Duodenal mucosa (tissue), 2 donors: ENCODE results near the gene NCAPH2.
A peak's percentile ranks its signal among the peaks of the same experiment; 100 is the strongest.
"Not testable (repeated sequence)": the region's sequence is repeated elsewhere in the genome, so short reads cannot be mapped to it uniquely, and the experiment has no call there.

Experiments used
- H3K27ac ChIP-seq: one replicate; pipeline ENCODE4 v1.7.0; 2013; ENCODE audit warnings: low read depth, low read length
- H3K27me3 ChIP-seq, 2 donors: one replicate each; pipeline ENCODE4 v1.7.0; 2013; ENCODE audit warnings: low read length in 2 of 2, control low read depth in 1 of 2; ENCODE audit not compliant: insufficient read depth in 2 of 2, control insufficient read depth in 1 of 2
- H3K36me3 ChIP-seq, 2 donors: one replicate each; pipeline ENCODE4 v1.7.0; 2013; ENCODE audit warnings: low read length in 2 of 2, control low read depth in 1 of 2; ENCODE audit not compliant: insufficient read depth in 2 of 2, control insufficient read depth in 1 of 2
- H3K4me1 ChIP-seq, 2 donors: one replicate each; pipeline ENCODE4 v1.7.0; 2013; ENCODE audit warnings: low read length in 2 of 2, control low read depth in 1 of 2; ENCODE audit not compliant: insufficient read depth in 2 of 2, control insufficient read depth in 1 of 2
- H3K4me3 ChIP-seq, 2 donors: one replicate each; pipeline ENCODE4 v1.7.0; 2013; ENCODE audit warnings: low read length in 2 of 2, low read depth in 1 of 2
- H3K9ac ChIP-seq, 2 donors: one replicate each; pipeline ENCODE4 v1.7.0; 2013; ENCODE audit warnings: low read length in 2 of 2, low read depth in 1 of 2
- H3K9me3 ChIP-seq, 2 donors: one replicate each; pipeline ENCODE4 v1.7.0; 2013; ENCODE audit warnings: low read length in 2 of 2, control low read depth in 1 of 2; ENCODE audit not compliant: control insufficient read depth in 1 of 2

The NCAPH2 gene

DNA sequence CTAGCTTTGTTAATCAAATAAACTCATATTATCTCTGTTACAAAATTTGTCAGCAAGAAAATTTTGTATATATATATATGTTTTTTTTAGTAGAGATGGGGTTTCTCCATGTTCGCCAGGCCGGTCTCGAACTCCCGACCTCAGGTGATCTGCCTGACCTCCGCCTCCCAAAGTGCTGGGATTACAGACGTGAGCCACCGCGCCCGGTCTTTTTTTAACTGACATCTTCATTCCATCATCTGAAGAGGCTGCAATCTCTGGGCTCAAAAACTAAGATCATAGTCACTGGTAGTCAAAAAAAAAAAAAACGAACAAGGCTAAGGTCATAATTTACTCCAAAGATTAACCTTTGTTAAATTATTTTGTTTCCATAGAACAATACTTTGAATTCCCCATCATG is 32.4 kb downstream of the NCAPH2 start:
- Histone ChIP-seq H3K27me3 (no peaks in the 10 kb centered on the region), H3K9ac (peak overlapping the region in 1 of 2 donors; percentile 69), H3K4me3 (no peak overlapping the region), H3K4me1 (peaks cover 32 to 39% of the 10 kb centered on the region in 2 donors), H3K36me3 (no peaks in the 10 kb centered on the region), H3K27ac (no peak overlapping the region), H3K9me3 (no peaks in the 10 kb centered on the region)

DNA sequence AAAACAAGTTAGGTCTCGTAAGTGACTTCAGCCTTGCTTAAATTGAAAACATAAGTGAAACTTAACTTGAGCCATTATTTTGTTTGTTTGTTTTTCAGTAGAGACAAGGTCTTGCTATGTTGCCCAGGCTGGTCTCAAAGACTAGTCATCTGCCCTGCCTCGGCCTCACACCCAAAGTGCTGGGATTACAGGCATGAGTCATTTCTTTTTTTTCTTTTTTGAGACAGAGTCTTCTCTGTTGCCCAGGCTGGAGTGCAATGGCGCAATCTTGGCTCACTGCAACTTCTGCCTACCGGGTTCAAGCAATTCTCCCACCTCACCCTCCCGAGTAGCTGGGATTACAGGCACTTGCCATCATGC is 33.6 kb downstream of the NCAPH2 start:
- H3K9ac ChIP-seq, H3K36me3 ChIP-seq, H3K9me3 ChIP-seq, H3K27me3 ChIP-seq: not testable (repeated sequence)
- Histone ChIP-seq H3K4me3 (peak overlapping the region in 1 of 2 donors; percentile 21), H3K4me1 (peaks cover 32 to 42% of the 10 kb centered on the region in 2 donors), H3K27ac (peak overlapping the region; percentile 51)

DNA sequence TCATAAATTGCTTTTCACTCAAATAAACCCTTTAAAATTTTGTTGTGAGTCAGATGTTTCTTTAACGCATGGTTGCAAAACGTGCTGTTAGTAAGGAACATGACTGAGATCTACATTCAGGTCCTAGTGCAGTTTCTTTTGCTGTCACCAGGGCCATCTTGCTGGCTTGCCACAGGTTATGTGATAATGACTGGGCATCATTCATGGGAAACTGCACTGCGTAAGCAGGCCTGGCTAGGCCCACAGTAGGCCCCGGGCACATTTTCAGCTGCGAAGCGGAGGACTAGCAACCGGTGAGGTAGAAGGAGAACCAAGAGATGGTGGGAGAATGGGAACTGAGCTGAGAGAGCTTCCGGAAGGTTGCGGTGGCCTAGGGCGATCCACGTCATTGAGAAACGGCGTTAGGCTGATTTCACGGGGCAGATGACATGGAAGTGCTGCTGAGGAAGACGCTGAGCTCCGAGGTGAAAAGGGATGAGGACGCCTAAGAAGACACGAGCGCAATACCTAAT is 34.4 kb downstream of the NCAPH2 start:
- Histone ChIP-seq H3K36me3 (no peaks in the 10 kb centered on the region), H3K27me3 (peaks cover 0 to under 1% of the 10 kb centered on the region in 2 donors), H3K27ac (peak overlapping the region; percentile 13), H3K4me1 (peaks cover 32 to 42% of the 10 kb centered on the region in 2 donors), H3K9ac (no peak overlapping the region), H3K9me3 (no peaks in the 10 kb centered on the region), H3K4me3 (no peak overlapping the region)

DNA sequence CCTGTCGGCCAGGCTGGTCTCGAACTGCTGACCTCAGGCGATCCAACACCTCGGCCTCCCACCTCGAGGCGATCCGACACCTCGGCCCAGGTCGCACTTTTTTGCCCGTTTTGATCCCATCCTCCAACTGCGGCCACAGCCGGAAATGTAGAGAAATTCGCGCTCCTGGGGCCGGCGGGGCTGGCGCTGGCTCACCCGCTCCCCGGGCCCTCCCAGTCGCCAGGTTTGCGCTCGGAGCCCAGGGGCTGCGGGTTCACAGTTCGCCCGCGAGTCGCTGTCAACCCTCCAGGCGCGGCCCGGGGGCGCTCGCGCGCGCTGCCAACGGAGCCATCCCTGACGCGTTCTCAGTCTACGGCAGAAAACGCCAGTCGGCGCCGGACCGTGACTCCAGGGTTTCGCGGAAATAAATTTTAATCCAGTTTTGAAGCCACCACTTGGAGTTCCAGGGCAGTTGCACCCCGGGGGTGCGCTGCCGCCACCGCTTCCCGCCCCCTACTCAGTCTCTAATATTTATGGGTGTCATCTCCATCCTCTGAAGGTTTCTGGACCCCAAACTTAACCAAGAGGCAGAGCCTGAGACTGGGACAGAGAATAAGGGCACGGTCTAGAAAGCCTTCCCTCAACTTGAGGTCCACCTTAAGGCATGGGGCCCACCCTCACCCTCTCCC is 36.2 kb downstream of the NCAPH2 start:
- H3K4me3 ChIP-seq: peak overlapping the region; percentile 12 to 40
- peak overlapping the region; percentile 12 to 44 for H3K9ac ChIP-seq
- H3K27ac ChIP-seq: peak overlapping the region; percentile 66
- H3K27me3 ChIP-seq: peaks cover 0 to 5% of the 10 kb centered on the region in 2 donors
- H3K4me1 ChIP-seq: peaks cover 29 to 32% of the 10 kb centered on the region in 2 donors
- no peaks in the 10 kb centered on the region for H3K36me3 ChIP-seq
- H3K9me3 ChIP-seq: no peaks in the 10 kb centered on the region

GRCh38 chr22:50544746-50545253 is 36.8 kb downstream of the NCAPH2 start:
- no peaks in the 10 kb centered on the region for H3K36me3 ChIP-seq
- no peaks in the 10 kb centered on the region for H3K9me3 ChIP-seq
- peak overlapping the region; percentile 12 to 44 for H3K9ac ChIP-seq
- peaks cover 27 to 29% of the 10 kb centered on the region in 2 donors for H3K4me1 ChIP-seq
- peak overlapping the region; percentile 39 for H3K27ac ChIP-seq
- H3K4me3 ChIP-seq: peak overlapping the region; percentile 12 to 40
- peaks cover 0 to 6% of the 10 kb centered on the region in 2 donors for H3K27me3 ChIP-seq

GRCh38 chr22:50545522-50546325 is 37.7 kb downstream of the NCAPH2 start, which contains the start of gene KLHDC7B:
KLHDC7B (plus strand) TSS chr22:50545899; CDS start chr22:50546244, 345 bp downstream.
- Histone ChIP-seq H3K9ac (peak within 1 kb of the TSS; percentile 12 to 44), H3K27me3 (peaks cover 0 to 6% of the 10 kb centered on the region in 2 donors), H3K4me3 (peak within 1 kb of the TSS in 1 of 2 donors; percentile 12)

DNA sequence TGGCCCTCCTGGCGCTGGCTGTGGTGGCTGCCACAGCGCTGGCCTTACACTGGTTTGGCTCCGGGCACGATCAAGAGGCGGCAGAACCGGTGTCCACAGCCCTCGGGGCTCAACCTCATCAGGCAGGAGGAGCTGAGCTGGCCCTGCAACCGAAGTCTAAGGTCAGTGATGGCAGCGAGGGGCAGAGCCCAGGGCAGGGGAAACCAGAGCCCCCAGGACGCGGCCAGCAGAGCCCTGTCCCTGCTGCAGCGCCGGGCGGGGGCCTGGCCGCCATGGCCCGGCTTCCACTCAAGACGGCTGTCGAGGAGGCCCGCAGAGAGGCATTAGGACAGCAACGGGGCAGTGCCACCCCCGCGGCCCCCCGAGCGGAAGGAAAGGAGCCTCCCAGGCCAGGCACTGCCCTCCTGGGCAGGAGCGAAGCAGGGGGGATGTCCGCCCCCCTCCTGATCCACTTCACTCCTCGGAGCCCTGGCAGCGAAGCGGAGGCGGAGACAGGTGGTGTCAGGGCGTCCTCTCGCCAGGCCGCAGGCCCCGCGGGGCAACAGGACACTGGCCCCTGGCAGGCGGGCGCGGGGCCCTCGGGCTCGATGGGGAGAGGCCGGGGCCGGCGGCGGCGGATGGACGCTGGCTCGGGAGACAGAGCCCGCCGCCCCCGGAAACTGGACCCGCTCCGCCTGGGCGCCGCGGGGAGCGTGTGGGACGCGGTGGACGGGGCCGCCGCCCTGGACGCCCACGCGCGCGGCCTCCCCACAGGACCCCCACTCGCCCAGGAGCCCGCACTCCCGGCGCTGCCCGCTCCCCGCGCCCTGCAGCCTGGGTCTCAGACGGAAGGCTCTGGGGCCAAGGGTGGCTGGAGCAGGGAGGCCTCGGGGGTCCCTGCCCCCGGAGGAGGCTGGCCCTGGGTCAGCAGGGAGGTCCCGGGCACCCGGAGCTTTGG is 38.6 kb downstream of the NCAPH2 start:
- Histone ChIP-seq H3K4me3 (no peak overlapping the region), H3K9ac (no peak overlapping the region), H3K27me3 (peaks cover 0 to 6% of the 10 kb centered on the region in 2 donors), H3K36me3 (no peaks in the 10 kb centered on the region), H3K4me1 (peaks cover 19 to 24% of the 10 kb centered on the region in 2 donors), H3K27ac (no peak overlapping the region), H3K9me3 (no peaks in the 10 kb centered on the region)

More at GRCh38 chr22:50545522-50546325, 37.7 kb downstream of the NCAPH2 start, which contains the start of gene KLHDC7B:
- peaks cover 23 to 24% of the 10 kb centered on the region in 2 donors for H3K4me1 ChIP-seq
- no peaks in the 10 kb centered on the region for H3K36me3 ChIP-seq
- no peaks in the 10 kb centered on the region for H3K9me3 ChIP-seq
- peak within 1 kb of the TSS; percentile 39 for H3K27ac ChIP-seq

DNA sequence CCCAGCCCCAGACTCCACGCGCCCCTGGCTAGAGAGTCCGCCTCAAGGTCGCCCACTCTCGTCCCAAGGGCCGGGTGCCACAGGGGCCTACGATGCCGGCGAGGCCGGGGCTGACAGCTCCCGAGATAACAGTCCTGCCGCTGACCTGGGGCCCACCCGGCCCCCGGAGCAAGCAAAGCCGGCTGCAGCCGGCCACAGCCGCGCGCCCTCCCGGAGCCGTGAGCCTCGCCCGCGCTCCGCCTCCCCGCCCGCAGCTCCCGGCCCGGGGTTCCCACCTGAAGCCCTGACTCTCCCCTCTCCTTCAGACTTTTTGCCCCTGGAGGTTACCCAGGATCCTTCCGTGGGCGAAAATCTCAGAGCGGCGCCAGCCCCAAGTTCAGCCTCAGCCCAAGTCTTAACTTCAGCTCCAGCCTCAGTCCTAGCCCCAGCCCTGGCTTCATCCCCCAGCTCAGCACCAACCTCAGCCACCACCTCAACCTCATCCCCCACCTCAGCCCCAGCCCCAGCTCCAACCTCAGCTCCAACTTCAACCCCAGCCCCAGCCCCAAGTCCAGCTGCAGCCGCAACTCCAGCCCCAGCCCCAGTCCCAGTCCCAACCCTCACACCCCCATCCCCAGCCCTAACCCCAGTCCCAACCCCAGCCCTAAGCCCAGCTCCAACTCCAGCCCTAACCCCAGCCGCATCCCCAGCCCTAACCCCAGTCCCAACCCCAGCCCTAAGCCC is 39.4 kb downstream of the NCAPH2 start:
- no peak overlapping the region for H3K4me3 ChIP-seq
- H3K27me3 ChIP-seq: peaks cover 0 to 6% of the 10 kb centered on the region in 2 donors
- peaks cover 15 to 24% of the 10 kb centered on the region in 2 donors for H3K4me1 ChIP-seq
- H3K9me3 ChIP-seq: no peaks in the 10 kb centered on the region
- no peaks in the 10 kb centered on the region for H3K36me3 ChIP-seq
- H3K9ac ChIP-seq: no peak overlapping the region
- no peak overlapping the region for H3K27ac ChIP-seq
